NCI-H526 treated with DMSO at 0.1 percent for 48 hours (cell line): ENCODE measurements around the gene DUSP8.
"Not testable (repeated sequence)": the region's sequence is repeated elsewhere in the genome, so short reads cannot be mapped to it uniquely, and the experiment has no call there.

Experiments used
- DNase-seq: peaks from one replicate; lab custom pipeline; 2025; lab: John Stamatoyannopoulos, UW

The DUSP8 gene

DNA sequence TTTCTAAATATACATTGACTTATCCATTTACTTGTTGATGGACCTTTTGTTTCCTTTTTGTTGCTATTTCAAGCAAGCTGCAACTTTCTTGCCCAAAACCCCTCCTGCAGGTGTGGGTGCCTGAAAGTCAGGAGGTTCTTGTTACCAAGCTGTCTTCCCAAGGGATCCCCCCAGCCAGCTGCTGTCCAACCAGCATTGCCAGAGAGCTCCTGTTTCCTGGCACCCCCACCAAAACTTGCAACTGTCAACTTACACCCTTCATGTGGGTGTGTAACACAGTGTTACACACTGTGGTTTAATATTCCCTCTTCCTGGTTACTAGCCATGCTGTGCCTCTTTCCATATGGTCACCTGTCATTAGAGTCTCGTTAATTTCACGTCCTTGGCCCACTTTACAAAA is 14.6 kb upstream of the DUSP8 start:
- DNase-seq = no peak

DNA sequence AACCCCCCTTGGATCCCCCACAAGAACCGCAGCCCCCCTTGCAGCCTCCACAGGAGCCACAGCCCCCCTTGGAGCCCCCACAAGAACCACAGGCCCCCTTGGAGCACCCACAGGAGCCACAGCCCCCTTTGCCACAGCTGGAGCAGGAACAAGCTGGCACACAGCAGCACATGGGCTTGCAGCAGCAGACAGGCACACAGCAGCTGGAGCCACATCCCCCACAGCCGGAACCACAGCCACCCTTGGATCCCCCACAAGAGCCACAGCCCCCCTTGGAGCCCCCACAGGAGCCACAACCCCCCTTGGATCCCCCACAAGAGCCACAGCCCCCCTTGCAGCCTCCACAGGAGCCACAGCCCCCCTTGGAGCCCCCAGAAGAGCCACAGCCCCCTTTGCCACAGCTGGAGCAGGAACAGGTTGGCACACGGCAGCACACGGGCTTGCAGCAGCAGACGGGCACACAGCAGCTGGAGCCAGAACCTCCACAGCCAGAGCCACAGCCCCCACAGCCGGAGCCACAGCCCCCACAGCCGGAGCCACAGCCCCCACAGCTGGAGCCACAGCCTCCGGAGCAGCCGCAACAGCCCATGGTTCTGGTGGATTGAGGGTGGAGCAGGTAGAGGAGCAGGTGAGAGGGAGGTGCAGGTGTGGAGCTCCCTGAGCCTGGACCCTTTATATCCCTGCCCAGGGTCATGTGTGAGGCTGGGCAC is 12.7 kb upstream of the DUSP8 start, which contains the start of gene KRTAP5-1:
TSS of gene KRTAP5-1 (minus strand) at position 623 of the 710 bp plus-strand sequence. CDS start at position 589, 34 bp downstream.
- not testable (repeated sequence) for DNase-seq

- not testable (repeated sequence) for DNase-seq
These were observed 10.8 kb upstream of the DUSP8 start for GRCh38 chr11:1582909-1583308.

GRCh38 chr11:1581976-1582375 is 9.9 kb upstream of the DUSP8 start:
- no peak for DNase-seq

GRCh38 chr11:1576825-1577224 is 4.8 kb upstream of the DUSP8 start:
- DNase-seq = no peak

DNA sequence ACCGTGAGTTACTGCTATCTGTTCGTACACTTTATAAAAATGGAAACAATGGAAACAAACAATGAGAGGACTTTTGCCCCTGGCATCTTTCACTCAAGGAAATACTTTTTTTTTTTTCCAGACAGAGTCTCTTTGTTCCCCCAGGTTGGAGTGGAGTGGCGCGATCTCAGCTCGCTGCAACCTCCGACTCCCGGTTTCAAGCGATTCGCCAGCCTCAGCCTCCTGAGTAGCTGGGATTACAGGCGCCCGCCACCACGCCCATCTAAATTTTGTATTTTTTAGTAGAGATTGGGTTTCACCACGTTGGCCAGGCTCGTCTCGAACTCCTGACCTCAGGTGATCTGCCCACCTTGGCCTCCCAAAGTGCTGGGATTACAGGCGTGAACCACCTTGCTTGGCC is 3.7 kb upstream of the DUSP8 start:
- DNase-seq = not testable (repeated sequence)

- no peak for DNase-seq
These were observed 2.8 kb upstream of the DUSP8 start for GRCh38 chr11:1574933-1575242.

DNA sequence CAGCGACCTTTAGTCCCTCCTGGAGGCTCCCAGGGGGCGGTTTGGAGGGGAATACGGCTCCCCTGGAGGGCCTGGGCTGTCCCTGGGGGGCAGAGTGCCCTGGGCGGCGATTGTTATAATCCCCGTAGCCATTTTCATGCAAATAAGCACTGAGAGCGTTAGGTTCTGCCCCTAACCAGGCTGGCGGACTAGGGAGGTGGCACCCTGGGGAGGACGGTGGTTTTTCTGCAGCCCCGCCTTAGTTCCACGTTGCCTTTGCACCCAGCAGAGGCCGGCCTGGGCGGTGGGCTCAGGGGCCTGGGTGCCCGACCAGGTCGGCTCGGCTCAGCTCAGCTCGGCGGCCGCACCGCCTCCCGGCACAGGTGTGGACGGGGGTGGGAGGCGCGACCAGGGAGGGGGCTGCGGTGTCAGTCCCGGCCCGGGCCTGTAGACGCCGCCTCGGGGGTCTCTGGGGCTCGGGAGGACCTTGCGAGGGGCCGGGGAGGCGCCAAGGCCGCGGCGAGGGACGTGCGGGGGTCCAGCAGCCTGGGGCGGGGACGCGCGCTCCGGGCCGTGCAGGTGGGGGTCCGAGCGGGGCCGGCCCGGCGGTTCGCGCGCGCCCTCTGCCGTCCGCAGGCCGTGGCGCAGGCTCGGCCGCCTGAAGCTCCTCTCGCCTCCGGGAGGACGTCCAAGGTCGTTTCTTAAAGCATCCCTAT is 2.3 kb upstream of the DUSP8 start:
- DNase-seq = peak; percentile 87

DNA sequence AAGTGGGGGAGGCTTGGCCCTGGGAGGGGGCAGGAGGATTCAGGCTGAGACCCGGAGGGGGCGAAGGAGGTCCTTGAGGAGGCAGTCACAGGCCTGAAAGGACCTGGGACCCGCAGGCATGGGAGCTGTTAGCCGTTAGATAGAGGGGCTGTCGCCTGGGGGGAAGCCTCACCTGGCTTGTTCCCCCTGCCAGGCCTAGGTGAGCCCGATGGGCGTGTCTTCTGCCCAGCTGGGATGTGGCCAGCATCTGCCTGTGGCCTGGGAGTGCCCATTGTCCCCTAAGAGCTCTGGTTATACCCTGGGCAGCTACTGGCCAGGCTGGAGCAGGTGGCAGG is 1.8 kb upstream of the DUSP8 start:
- no peak for DNase-seq

- DNase-seq = no peak
These were observed 1.2 kb upstream of the DUSP8 start for GRCh38 chr11:1573077-1573902.

DNA sequence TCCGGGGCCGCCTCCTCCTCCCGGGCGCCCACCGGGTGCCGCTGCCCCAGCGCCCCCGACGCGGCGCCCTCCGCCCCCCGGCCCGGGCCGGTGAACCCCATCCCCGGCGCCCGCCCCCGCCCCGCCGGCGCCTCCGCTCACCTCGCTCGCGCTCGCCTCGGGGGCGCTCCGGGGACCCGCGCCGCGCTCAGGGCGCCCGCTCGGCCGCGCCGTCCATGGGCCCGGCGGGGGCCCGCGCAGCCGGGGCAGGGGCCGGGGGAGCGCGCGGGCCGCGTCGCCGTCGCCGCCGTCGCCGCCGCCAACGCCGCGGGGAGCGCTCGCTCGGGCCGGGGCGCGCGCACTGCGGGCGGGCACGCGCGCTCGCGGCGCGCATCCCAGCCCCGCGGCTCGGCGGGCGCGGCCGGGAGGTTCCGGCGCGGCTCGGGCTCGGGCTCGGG is 293 bp downstream of the DUSP8 start:
- DNase-seq = no peak

DNA sequence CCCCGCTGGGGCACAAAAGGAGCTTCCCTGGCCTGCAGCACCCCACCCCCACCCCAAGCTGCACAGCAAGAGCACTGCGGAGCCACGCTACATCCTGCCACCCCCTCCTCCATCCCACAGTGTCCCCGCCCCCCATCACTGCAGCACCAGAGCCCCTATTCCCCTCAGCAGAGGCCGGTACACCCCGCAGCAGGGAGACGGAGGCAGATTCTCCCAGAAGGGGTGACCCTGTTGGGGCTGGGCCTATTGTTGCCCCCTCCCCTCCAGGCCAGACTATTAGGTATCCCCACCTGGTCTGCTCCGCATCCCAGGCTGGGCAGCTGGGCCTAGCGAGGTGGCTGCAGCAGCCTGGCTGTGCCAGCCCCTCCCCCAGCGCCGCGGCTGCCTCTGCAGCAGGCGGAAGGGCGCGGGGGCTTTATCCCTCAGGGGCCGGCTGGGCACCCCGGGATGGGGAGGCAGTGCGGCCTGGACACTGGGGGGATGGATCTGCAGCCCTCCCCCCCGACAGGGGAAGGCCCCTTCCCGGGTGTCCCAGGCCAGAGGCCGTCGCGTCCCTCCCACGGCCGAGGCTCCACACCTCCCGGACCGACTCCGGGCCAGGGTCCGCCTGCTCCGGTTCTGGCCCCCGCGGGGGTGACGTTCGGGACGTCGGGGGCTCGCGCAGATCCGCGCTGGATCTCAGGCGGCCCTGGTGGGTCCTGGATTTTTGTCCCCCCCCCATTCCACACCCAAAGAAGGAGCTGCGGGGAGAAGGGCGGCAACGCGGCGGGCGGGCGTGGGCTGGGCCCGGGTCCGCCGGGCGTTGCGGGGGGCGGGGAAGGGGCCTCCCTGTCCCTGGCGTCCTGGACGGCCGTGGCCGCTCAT is 943 bp downstream of the DUSP8 start:
- DNase-seq = no peak

DNA sequence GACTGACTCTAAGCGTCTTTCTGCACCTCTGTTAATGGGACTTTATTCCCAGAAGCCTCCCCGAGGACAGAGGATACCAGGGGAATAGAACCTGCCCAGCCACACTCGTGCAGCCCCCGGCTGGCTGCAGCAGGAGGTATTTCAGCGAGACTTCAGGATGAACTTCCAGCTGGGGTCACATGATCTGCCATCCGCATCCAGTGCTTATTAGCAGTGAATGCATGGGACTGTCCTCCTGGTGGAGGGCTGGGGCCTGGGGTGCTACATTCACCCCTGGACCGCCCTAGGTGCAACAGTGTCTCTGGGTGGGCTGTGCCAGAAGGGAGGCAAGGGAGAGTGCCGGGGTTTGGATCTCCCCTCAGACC is 1.6 kb downstream of the DUSP8 start:
- DNase-seq = no peak

DNA sequence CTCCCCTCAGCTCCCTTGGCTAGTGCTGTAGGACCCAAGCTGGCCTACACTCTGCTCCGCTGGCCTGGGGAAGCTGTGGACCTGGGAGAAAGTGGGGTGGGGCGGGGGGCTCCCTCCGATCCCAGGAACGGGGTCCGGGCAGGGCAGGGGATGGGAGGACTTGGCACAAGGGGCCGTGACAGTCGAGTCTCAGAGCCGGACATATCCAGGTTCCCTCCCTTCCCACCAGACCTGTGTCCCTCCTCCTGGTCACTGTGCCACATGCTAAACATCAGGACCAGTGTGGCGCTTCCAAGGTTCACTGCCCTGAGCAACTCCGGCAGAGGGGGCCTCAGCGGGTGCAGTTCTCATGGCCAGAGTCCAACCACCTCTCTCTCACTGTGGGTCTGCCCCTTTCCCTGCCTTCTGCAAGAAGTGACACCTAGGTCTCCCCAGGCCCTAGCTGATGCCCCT is 2.0 kb downstream of the DUSP8 start:
- DNase-seq = no peak

DNA sequence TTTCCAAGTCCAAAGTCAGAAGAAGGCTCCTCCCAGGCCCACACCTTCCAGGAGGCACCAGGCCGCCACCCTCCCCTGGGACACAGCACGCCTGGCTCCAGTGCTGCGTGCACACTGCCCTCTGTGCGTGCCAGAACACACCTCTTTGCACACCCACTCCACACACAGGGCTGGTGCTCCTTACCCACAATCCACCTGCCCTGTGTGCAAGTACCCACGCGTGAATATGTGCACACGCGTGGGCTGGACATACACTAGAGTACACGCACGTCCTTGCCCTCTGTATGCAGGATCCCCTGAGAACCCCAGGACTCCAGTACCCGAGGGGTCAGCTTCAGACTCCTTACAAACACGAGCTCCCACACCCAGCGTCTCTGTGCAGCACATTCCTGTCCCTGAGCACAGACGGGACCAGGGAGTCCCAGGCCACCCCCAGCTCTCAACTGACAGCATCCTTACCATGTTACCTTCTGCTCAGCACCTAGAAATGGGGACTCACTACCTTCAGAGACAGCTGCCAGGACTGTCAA is 2.8 kb downstream of the DUSP8 start:
- peak; percentile 17 for DNase-seq

DNA sequence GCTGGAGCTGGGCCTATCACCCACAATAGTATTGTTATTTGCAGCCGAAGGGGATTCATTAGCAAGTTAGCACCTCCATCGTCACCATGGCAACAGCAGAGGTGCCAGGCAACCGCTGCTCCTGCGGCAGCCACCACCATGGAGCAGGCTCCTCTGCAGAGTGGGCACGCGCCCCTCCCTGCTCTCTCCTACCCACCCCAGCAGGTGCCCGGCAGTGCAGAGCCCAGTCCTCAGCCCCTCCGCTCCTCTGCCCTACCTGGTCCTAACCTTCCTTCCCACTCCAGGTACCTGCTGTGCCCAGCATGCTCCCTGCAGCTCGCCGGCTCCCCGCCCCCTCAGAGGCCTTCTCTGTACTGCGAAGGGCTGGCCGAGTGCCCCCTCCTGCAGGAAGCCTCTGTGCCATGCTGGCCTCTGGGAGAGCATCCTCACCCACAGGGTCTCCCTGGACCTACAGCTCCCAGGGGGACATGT is 3.6 kb downstream of the DUSP8 start:
- DNase-seq = peak; percentile 52

GRCh38 chr11:1567721-1568100 is 4.4 kb downstream of the DUSP8 start:
- DNase-seq = no peak

DNA sequence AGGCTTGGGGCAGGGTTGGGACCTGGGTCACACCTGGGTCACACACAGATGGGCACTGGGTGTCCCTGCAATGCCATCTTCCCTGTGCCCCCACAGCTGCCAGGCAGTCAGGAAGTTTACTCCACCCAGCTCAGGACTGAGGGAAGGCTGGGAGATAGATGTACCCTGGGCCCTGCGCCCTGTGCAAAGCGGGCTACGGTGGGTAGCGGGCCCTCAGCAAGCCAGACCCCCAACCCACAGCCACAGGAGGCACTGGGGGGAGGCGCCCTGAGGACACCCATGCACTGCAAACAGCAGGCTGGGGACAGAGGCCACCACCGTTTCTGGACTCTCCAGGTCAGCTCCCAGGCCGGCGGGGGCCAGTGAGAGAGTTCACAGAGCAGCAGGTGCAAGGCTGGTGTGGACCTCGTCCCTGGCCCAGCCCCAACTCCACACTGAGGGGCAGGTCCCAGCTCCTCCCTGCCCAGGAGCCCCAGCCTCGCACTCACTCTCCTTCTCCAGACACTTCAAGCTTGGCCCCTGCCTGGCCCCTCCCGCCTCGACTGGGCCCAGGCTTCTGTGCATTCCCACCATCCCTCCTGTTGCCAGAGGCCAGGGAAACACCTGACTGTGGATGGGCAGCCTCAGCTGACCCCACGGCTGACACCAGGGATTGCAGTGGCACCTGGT is 4.9 kb downstream of the DUSP8 start:
- no peak for DNase-seq

DNA sequence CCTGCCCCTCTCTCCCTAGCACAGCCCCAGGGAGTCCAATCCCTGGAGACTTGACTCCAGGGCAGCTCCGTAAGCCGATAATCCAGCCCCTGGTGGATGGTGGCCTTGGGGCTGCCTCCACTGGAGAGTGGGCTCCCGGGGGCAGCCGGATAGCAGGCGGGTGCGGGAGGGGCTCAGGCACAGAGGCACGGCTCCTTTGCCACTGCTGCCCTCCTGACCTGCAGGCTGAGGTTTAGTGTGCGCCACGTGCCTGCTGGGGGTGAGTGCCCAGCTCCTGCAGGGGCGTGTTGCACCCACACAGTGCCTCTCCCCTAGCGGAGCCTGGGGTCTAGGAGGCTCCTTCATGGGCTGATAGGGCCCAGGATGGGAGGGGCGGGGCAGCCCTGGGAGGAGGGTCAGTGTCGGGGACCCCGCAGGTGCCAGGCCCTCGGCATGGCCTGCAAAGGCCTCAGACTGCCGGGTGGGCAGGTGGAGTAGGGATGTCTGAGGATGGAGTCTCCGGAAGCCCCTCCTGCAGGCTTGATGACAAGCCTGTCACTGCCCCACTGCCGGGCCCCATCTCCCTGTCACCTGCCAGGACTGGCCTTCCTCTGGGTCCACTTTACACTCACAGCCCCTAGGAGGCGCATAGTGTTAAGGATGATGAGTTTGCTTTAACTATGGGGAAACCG is 5.6 kb downstream of the DUSP8 start:
- no peak for DNase-seq

DNA sequence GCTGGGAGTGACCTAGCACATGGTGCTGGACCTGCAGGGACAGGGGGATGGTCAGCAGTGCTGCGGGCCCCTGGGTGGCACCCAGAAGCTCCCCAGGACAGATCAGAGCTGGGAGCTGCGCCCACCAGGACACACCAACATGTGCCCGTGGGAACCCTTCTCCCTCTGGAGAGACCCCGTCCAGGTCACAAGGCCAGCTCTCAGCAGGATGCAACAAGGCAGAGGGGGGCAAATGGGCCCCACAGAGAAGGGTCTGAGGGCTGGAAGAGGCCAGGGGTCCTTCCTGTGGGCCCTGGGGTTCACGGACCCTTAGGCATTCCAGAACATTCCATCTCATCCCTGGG is 6.2 kb downstream of the DUSP8 start:
- DNase-seq = no peak
